Muscle of back (tissue), 11 donors: ENCODE results near the gene FRMD4B. TPM values are rescaled to one million over a fixed set of nuclear protein-coding genes. Genes with fewer than 3 reads are reported as not detected.

Experiments
- DNase-seq, 3 donors: peaks; one replicate each; pipeline versions ENCODE4 v3.0.0 to v3.0.0-alpha.2; 2013
- polyA plus RNA-seq, 10 donors: library from polyadenylated mRNA; unstranded; fragments of 120-200 nt; gene quantifications; one replicate each; pipeline ENCODE4 v1.2.1, GENCODE V29; 2013; ENCODE audit not compliant: insufficient read length in 10 of 10

FRMD4B gene
- polyA plus RNA-seq, 10 donors = 10.9 to 19.6 (median 17.6) TPM

- DNase-seq = no peak
Observed at GRCh38 chr3:69178082-69178481, 207.8 kb downstream of the FRMD4B start.

DNA sequence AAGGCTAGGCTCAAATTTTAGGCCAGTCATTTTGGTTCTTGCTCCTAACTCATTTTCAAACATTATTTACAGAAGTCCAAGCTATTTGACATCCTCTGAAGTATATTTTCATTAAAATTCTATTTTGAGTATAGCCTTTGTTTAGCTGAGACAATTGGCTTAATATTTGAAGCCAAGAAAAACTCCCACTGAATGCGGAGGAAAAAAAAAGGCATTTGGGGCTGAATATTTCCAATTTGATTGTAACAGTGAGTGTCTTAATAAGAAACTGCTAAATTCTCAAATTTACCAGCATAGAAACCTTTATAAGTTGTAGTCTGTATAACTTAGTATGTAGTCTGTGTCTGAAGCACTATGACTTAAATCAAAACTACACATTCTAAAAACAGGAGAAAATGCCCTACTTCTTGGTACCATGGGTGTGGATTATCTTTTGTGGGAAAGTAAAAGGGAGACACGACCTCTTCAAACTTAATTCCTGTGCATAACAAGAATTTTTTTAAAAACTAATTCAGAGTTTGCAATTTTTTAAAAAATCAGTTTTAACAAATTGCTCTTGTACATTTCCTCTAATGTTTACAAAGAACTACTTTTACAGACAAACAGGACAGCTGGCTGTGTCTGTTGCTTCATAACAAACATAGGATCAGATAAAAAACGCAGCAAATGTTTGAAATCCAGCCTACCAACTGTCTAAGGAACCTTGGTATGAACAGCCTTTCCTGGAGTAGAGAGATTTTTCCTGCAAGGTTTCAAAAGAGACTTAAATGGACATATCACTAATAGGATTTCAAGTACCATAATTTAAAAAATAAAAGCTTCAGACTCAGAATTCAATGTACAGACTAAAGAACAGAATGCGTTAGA is 210.8 kb downstream of the FRMD4B start:
- peak in 1 of 3 donors; percentile 21 for DNase-seq

DNA sequence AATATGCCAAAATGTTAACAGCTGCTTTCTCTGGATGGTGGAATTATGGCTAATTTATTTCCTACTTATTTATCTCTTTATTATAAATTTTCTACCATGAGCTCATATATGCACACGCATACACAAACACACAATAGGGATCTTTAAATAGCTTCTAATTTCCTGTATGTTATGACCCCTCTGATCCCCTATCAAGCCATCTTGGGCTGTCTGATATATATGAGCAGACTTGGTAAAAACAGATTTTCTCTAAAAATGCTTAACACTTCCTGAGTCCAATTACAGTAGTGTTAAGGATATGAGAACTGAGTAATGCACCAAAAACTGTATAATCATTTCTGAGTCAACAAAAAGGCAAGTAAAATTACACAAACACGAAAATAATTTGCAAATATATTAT is 211.4 kb downstream of the FRMD4B start:
- DNase-seq = peak in 1 of 3 donors; percentile 11

DNA sequence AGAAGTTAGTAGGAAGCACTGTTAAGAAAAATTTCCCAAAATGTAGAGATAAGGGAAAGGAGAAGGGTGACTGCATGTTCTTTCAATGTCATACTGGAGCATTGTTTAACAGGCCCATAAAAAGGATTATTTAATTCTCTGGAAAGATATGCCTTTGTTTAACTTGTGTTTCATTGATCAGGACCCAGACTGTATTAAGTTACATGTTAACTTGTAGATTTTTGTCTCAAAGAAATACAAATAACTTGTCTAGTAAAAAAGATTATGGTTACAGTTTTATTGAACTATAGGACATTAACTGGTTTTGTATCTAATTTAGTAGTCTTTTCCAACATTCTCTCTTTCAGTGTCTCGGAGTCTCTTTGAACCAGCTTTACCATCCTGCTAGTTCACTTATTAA is 213.8 kb downstream of the FRMD4B start:
- no peak for DNase-seq

DNA sequence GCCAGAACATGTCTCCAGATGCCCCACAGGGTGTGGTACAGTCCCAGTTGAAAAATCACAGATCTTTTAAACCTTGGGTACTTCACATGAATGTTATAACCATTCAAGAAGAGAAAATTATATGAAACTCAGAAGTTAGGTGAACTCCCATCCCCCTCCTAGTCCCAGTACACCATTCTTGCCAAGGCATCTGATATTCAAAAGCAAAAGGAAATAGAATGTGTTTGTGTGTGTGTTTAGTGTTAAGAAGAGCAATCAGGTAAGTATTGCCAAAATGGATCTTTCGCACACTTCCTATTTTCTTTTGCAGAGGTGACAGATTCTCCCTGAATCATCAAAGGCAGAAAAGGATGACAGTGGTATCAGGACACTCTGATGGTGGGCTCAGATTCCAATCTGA is 219.4 kb downstream of the FRMD4B start:
- DNase-seq = no peak

- no peak for DNase-seq
Observed at GRCh38 chr3:69165744-69166143, 220.1 kb downstream of the FRMD4B start.

GRCh38 chr3:69164296-69164695 is 221.6 kb downstream of the FRMD4B start:
- no peak for DNase-seq

GRCh38 chr3:69162308-69162980 is 223.4 kb downstream of the FRMD4B start:
- DNase-seq = no peak

DNA sequence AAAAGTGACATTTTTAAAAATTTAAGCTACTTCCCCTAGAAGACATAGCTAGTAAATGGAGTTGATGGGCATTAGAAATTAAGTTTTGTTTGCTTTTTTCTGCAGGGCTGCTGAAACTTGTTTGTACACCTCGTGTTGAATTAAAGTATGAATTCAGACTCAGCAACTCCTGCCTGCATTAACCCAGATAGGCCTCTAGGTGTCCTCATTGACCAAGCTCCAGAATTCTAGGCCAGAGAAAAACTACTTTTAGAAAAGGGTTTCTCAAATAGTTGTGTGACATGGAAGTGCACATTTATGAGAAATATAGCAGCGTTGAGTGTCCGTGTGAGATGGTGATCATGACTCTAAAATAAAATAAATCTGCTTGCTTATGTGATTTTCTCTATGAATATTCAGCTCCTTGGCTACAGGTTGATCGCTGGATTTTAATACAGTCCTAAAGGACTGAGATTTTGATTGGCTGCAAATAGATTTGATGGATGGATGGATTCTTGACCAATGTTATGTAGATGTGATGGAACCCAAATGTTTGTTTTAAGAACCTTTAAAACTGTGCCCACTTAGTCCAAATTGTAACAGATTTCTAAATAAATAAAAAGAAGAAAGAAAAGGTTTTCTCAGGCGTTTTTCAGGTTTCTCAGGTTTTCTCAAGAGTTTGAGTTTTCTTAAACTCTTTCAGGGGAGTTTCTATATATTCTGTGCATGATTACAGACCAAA is 224.1 kb downstream of the FRMD4B start:
- peak; percentile 34 to 67 (median 48) for DNase-seq

DNA sequence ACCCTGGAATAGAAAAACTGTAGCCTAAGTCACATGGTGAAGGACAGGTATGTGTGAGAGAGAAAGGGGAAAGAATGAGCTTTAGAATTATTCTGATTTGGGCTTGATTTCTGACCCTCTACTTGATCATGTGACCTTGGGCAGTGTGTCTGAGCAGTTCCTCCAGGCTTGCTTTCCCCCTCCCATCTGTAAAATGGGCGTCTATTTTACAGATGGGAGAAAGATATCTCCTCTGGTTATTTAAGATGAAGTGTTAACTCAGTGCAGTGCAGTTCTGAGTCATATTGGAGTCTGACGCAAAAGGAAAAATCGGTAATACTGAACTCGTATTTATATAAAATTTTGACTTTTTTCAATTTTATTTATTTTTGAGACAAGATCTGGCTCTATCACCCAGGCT is 225.4 kb downstream of the FRMD4B start:
- no peak for DNase-seq

DNA sequence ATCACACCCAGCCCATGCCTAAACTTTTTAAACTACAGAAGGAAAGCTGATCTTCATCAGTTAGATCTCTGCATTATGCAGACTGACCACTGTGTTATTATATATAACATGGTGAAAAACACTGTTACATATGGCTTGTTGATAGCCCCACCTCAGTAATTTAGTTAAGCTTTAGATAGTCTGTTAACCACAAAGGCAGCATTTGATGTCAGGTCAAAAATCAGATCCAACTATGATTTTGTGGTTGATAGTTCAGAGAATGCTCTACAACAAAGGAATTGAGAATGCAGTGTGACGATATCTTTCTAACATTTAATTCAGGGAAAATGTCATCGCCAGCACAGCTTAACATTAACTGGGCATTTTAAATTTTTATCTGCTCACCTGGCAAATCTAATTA is 225.8 kb downstream of the FRMD4B start:
- no peak for DNase-seq

GRCh38 chr3:69149586-69149985 is 236.3 kb downstream of the FRMD4B start:
- no peak for DNase-seq

- no peak for DNase-seq
Observed at GRCh38 chr3:69145688-69146087, 240.2 kb downstream of the FRMD4B start.

DNA sequence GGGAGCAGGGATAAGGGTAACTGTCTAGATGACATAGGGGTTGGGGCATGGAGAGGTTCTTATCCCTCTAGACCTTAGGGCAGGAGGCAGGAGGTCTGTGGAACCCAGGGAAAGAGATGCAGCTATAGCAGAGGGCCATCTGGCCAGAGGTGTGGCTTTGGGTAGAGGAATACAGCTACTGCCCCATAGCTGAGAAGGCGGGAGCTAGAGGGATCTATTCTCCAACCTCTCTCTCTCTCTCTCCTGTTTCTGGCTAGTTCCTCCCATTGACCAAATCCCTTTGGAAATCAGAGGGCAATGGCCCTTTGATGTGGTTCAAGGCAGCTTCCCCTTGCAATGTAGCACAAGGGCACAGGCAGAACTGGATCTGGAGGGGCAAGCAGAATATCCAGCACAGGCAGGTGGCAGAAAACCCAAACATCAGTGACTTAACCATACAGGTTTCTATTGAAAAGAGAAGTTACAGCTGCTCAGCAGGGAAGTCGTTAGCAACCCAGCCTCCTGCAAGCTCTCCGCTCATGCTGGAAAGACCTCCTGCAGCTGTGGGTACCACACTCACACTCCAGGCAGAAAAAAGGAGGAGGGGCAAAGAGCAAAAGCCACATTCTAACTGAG is 241.2 kb downstream of the FRMD4B start:
- no peak for DNase-seq

GRCh38 chr3:69143612-69144011 is 242.3 kb downstream of the FRMD4B start:
- no peak for DNase-seq

DNA sequence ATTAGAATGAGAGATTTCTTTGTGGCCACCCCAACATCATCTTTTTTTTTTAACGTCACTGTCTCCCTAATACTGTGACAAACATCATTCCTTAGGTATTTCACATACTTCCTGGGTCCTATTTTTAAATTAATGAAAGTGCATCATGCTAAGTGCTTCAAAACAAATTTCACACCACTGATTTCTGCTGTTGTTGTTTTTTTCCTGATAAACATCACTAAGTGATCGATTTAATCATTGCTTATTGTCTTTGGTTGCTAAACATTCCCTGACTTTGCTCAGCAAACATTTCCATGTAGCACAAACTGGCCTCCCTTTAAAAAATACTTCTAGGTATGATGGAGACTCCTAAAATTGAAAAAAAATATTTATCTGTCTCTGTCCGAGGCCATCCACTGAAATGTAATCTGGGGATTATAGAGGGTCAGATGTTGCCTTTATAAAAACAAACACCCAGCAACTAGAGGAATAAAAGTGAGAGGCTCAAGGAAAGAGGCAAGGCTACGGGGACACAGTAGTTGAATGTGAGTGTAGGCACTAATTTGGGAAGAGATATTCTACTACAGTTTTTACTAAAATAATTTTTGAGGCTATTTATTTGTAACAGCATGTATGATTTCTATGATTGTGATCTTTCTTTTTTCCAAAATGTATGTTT is 243.0 kb downstream of the FRMD4B start:
- no peak for DNase-seq

- DNase-seq = peak in 1 of 3 donors; percentile 10
Observed at GRCh38 chr3:69142090-69142489, 243.8 kb downstream of the FRMD4B start.

GRCh38 chr3:69141313-69141712 is 244.6 kb downstream of the FRMD4B start:
- DNase-seq = no peak

- DNase-seq = no peak
Observed at GRCh38 chr3:69137412-69137811, 248.5 kb downstream of the FRMD4B start.

GRCh38 chr3:69137005-69137404 is 248.9 kb downstream of the FRMD4B start:
- DNase-seq = no peak

DNA sequence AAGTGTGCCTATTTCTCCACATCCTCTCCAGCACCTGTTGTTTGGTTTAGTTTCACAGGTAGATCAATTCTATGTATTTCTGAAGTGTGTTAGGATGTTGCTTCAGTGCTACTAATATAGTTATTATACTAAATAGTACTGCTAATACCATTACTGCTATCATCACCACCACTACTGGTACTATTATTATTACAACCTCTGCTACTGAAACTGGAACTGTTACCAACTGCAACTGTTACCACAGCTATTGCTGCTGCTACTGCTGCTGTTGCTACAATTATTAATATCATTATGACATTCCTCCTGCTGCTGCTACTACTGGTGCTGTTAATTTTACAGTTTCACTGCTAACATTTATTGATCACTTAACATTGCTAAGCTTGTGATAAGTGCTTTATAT is 255.2 kb downstream of the FRMD4B start:
- no peak for DNase-seq

DNA sequence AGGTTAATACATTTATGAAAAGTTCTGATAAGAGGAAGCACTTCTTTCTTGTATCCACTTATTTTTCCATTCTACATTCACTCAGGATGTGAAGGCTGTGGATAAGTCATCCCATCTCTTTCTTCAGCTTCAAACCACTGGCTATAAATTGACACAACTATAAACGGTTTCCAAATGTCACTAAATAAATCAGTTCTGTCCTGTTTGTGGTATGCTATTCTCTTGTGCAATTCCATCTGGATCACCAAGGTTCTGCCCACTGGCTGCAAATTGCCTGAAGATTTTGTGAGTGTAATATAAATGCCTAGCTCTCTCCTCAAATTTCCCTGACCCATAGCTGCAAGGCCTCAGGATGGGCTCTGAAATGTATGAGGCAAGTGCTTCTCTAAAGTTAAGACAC is 256.4 kb downstream of the FRMD4B start:
- no peak for DNase-seq
